Endodermal cell (in vitro differentiated cells): ENCODE results near the gene MCTS1. TPM values are rescaled to one million over a fixed set of nuclear protein-coding genes. Genes with fewer than 3 reads are reported as not detected.

Experiments
- DNase-seq: peaks from one replicate; pipeline ENCODE4 v3.0.0-alpha.2; 2017
- H3K27ac ChIP-seq: 2 replicates; pipeline ENCODE4 v1.5.1; 2013; ENCODE audit warnings: mild to moderate bottlenecking, low read depth, low read length, moderate library complexity
- H3K27me3 ChIP-seq: 2 replicates; pipeline ENCODE4 v1.6.1; 2013; ENCODE audit warnings: mild to moderate bottlenecking, low read length, moderate library complexity; ENCODE audit not compliant: insufficient read depth, control insufficient read depth, poor library complexity, severe bottlenecking
- H3K36me3 ChIP-seq: 2 replicates; pipeline ENCODE4 v1.7.0; 2013; ENCODE audit warnings: mild to moderate bottlenecking, low read length, moderate library complexity; ENCODE audit not compliant: control insufficient read depth, insufficient read depth
- H3K4me1 ChIP-seq: one replicate; pipeline ENCODE4 v1.7.0; 2013; ENCODE audit warnings: low read length; ENCODE audit not compliant: control insufficient read depth, insufficient read depth
- H3K4me3 ChIP-seq: 2 replicates; pipeline ENCODE4 v1.5.1; 2013; ENCODE audit warnings: mild to moderate bottlenecking, low read length, moderate library complexity
- H3K9ac ChIP-seq: 2 replicates; pipeline ENCODE4 v1.6.1; 2013; ENCODE audit warnings: mild to moderate bottlenecking, low read length, moderate library complexity; ENCODE audit not compliant: poor library complexity, severe bottlenecking; ENCODE audit errors: extremely low read depth
- H3K9me3 ChIP-seq: 2 replicates; pipeline ENCODE4 v1.6.1; 2013; ENCODE audit warnings: mild to moderate bottlenecking, low read length, moderate library complexity; ENCODE audit not compliant: control insufficient read depth
- H3K27ac Mint-ChIP-seq: 2 replicates; pipeline ENCODE4 v1.8.0; 2020; ENCODE audit warnings: mixed read lengths
- H3K27me3 Mint-ChIP-seq: 2 replicates; pipeline ENCODE4 v1.8.0; 2021; ENCODE audit warnings: mild to moderate bottlenecking, mixed read lengths; ENCODE audit not compliant: insufficient read depth
- H3K36me3 Mint-ChIP-seq: 2 replicates; pipeline ENCODE4 v1.8.0; 2020; ENCODE audit warnings: low read depth, mixed read lengths
- H3K4me1 Mint-ChIP-seq: 2 replicates; pipeline ENCODE4 v1.8.0; 2020; ENCODE audit warnings: mixed read lengths
- H3K4me3 Mint-ChIP-seq: 2 replicates; pipeline ENCODE4 v1.8.0; 2020; ENCODE audit warnings: mild to moderate bottlenecking, moderate library complexity, mixed read lengths
- H3K9me3 Mint-ChIP-seq: 2 replicates; pipeline ENCODE4 v1.8.0; 2020; ENCODE audit warnings: mild to moderate bottlenecking, mixed read lengths
- CTCF ChIP-seq: fragments of 200-600 bp; sonication (generic); conservative IDR thresholded peaks from 2 replicates; pipeline ENCODE4 v1.5.0; 2021; ENCODE audit warnings: antibody characterized with exemption, mild to moderate bottlenecking
- WGBS, 2 experiments: methylation state at CpG; one replicate each; pipeline versions ENCODE4 v1.1.5 to v1.1.7; 2013; ENCODE audit warnings: missing lambda C conversion rate in 2 of 2, mixed read lengths in 1 of 2; ENCODE audit not compliant: insufficient coverage in 1 of 2, insufficient read length in 1 of 2; 5-methylcytosine and 5-hydroxymethylcytosine counted together
- total RNA-seq, 2 donors: library from RNA; stranded (reverse); fragmentation: NEBNext Ultra II Directional in 1 of 2; extraction: Animal tissue kit (Norgen Biotek cat#: 25700) in 1 of 2; gene quantifications; 2 replicates in 1 of 2; 3 replicates in 1 of 2; pipeline ENCODE4 v1.2.1, GENCODE V29; 2021

The MCTS1 gene
- total RNA-seq, 2 donors from 2014 or later = 24.0 to 27.3 TPM

DNA sequence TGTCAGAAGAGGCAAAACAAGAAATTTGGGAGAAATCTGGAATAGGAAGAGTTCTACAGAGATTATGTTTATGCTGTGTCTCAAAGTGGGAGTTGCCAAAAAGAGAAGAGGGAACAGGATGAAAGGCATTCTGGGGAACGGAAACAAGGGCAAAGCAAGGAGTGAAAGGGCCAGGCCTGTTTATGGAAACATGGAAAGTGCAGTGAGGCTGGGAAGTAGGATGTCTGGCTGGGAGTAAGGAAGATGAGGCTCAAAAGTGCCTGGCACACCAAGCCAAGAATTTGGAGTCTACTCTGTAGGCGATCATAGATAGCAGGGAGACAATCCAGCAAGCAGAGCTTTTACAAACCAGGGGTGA, 41.4 kb upstream of the MCTS1 start:
- H3K4me1 Mint-ChIP-seq = peaks cover 6% of the 10 kb centered on the region
- Histone ChIP-seq H3K9ac (no peak overlapping the region), H3K9me3 (no peaks in the 10 kb centered on the region), H3K27me3 (no peaks in the 10 kb centered on the region), H3K4me1 (no peaks in the 10 kb centered on the region), H3K36me3 (peaks cover 3% of the 10 kb centered on the region), H3K4me3 (peak overlapping the region; percentile 93), H3K27ac (no peak overlapping the region)
- WGBS, 2 experiments = 86% methylated on average over 2 of the region's 2 CpGs; no CpG with 5 or more reads in 1 of the 2 experiments
- H3K36me3 Mint-ChIP-seq = peaks cover 3% of the 10 kb centered on the region
- DNase-seq = no peak
- no peak overlapping the region for H3K4me3 Mint-ChIP-seq
- peaks cover 44% of the 10 kb centered on the region for H3K9me3 Mint-ChIP-seq
- TF ChIP-seq CTCF = no peak
- H3K27ac Mint-ChIP-seq = no peak overlapping the region
- H3K27me3 Mint-ChIP-seq = no peaks in the 10 kb centered on the region

DNA sequence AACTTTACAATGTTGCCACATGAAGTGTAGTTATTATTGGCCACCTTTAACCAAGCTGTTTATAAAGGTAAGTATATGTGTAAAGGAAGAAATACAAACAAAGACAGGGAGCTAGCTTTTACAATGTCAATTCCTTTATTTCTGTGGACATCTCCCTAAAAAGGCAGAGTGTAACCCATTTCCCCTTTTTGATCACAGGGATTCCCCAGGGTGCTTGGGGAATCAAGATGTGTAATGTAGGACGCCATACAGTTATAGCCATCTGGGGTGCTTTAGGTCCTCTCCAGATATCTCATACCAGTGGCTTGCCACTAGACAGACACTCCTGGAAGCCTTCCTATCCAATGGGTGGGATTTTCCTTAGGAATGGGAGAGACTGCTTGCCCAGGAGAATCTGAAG, 39.0 kb upstream of the MCTS1 start:
- H3K27me3 Mint-ChIP-seq = no peaks in the 10 kb centered on the region
- H3K27ac Mint-ChIP-seq = no peak overlapping the region
- peaks cover 48% of the 10 kb centered on the region for H3K9me3 Mint-ChIP-seq
- H3K36me3 Mint-ChIP-seq = peaks cover 2% of the 10 kb centered on the region
- Histone ChIP-seq H3K36me3 (no peaks in the 10 kb centered on the region), H3K9ac (no peak overlapping the region), H3K9me3 (no peaks in the 10 kb centered on the region), H3K27me3 (no peaks in the 10 kb centered on the region), H3K4me1 (no peaks in the 10 kb centered on the region), H3K4me3 (no peak overlapping the region), H3K27ac (no peak overlapping the region)
- TF ChIP-seq CTCF = no peak
- H3K4me1 Mint-ChIP-seq = peaks cover 11% of the 10 kb centered on the region
- no peak overlapping the region for H3K4me3 Mint-ChIP-seq
- 100% methylated on average over 1 of the region's 1 CpG; no CpG with 5 or more reads in 1 of the 2 experiments for WGBS, 2 experiments
- DNase-seq = no peak

GRCh38 chrX:120566817-120567216, 37.1 kb upstream of the MCTS1 start:
- no peak overlapping the region for H3K27ac Mint-ChIP-seq
- 100% methylated on average over 3 of the region's 3 CpGs; no CpG with 5 or more reads in 1 of the 2 experiments for WGBS, 2 experiments
- H3K27ac ChIP-seq = no peak overlapping the region
- H3K27me3 ChIP-seq = no peaks in the 10 kb centered on the region
- no peak overlapping the region for H3K4me3 ChIP-seq
- no peaks in the 10 kb centered on the region for H3K9me3 ChIP-seq
- H3K36me3 Mint-ChIP-seq = peaks cover 2% of the 10 kb centered on the region
- H3K36me3 ChIP-seq = no peaks in the 10 kb centered on the region
- no peak overlapping the region for H3K4me3 Mint-ChIP-seq
- no peaks in the 10 kb centered on the region for H3K27me3 Mint-ChIP-seq
- H3K4me1 Mint-ChIP-seq = peaks cover 11% of the 10 kb centered on the region
- no peak for DNase-seq
- peaks cover 49% of the 10 kb centered on the region for H3K9me3 Mint-ChIP-seq
- TF ChIP-seq CTCF = no peak
- H3K9ac ChIP-seq = no peak overlapping the region
- no peaks in the 10 kb centered on the region for H3K4me1 ChIP-seq
